GM12892 (cell line): ENCODE measurements around the gene TBXA2R.

ENCODE experiments used
- POLR2A ChIP-seq: IDR thresholded peaks from 2 replicates; pipeline ENCODE4 v1.6.1; 2011; ENCODE audit warnings: low read depth, low read length, control low read depth
- POLR2AphosphoS5 ChIP-seq: IDR thresholded peaks from 2 replicates; pipeline ENCODE4 v1.6.1; 2011; ENCODE audit warnings: low read depth, low read length, control low read depth
- TAF1 ChIP-seq: IDR thresholded peaks from 2 replicates; pipeline ENCODE4 v1.6.1; 2011; ENCODE audit warnings: low read depth, mild to moderate bottlenecking, control low read depth, low read length, borderline replicate concordance

- no peak for TF ChIP-seq POLR2AphosphoS5
- TF ChIP-seq POLR2A = no peak
- TF ChIP-seq TAF1 = no peak
These were observed 35.0 kb upstream of the TBXA2R start for GRCh38 chr19:3641515-3642269.
